GM11168 (cell line): ENCODE measurements around the gene ACCS.

Experiments used
- in situ Hi-C: fragments of 300-500 bp; cut with MboI; formaldehyde crosslinking; loops from one replicate; pipeline ENCODE4 v1.12.0; 2022; ENCODE audit warnings: low sequenced_read_pairs; ENCODE audit not compliant: unreplicated experiment

ACCS gene, protein sequence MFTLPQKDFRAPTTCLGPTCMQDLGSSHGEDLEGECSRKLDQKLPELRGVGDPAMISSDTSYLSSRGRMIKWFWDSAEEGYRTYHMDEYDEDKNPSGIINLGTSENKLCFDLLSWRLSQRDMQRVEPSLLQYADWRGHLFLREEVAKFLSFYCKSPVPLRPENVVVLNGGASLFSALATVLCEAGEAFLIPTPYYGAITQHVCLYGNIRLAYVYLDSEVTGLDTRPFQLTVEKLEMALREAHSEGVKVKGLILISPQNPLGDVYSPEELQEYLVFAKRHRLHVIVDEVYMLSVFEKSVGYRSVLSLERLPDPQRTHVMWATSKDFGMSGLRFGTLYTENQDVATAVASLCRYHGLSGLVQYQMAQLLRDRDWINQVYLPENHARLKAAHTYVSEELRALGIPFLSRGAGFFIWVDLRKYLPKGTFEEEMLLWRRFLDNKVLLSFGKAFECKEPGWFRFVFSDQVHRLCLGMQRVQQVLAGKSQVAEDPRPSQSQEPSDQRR

DNA sequence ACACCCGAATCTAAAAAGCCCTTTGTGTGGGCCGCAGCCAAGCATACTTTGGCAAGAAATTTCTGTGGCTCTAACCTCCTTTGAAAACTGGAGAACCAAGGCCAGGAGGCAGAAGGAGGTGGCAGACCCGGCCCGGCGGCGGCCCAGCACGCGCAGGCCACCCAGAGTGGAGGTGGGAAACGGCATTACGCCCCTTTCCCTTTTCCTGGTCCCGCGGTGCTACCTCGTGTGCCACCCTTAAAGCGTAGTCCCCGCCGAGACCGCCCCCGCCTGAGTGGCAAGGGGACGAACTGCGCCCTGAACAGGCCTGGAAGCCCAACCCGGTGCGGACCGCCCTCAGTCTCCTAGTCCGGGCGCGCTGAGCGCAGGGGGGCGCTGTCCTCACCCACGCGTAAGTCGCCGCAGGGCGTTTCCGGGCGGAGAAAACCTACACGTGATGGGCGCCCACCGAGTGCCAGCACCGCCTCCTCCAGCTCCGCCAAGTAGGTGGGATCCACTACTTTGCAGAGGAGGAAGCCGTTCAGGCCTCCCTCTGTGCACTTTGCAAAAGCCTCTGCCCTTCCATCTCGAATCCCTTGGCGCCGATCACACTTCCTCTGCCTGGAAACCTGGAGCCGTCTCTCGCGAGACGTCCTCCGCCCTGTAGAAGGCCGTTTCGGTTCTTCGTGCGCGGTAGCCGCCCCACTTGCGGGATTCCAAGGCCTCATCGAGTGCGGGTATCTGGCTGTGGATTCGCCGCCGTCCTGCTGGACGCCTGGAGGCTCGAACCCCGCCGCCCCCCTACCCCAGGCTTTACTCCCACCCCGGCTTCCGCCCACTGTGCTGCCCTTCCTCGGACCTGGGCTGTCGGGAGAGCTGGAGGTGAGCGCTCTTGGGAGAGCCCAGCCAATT lies at the start of gene ACCS:
Gene ACCS, plus strand, starts transcription at position 430 of the 891 bp plus-strand sequence. CDS start 1,358 bp downstream, outside the sequence.
- in situ Hi-C loops: no loop called here

DNA sequence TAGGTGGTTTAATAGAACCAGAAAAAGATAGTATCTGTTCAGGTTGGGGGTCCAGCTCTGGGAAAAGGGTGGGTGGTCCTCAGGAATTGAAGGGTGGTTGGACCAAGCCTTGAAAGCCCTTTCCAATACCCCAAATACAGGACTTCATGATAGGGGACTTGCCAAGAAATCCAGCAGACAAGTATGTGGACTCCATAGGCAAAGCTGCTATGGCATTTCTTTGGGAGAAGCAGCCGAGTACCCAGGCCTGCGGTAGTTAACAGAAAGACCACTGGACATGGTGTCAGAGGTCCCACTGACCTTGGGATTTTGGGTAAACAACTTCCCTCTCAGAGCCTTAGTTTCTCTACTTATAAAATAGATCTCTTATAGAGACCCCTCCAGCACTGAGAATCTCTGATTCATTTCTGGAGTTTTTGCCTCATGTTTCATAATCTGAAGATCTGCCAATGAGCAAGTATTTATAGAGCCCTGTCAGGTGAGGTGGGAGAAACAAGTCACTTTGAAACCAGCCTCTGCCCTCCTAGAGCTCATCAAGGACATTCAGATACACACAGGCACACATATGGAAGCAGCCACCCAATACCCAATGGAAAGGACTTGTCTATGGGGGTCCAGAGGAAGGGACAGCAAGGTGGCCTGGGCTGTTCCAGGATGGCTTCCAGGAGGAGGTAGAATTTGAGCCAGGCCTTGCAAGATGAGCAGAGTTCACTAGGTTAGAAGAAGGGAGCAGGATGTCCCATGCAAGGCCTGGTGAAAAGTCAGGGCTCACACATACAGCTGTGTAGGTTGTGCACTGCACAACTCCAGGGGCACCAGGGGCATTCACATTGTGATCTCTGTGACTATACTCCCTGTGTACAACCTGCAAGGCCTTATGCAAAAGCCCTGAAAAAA lies 49.3 kb upstream of the ACCS start:
- in situ Hi-C loops: no loop called here

DNA sequence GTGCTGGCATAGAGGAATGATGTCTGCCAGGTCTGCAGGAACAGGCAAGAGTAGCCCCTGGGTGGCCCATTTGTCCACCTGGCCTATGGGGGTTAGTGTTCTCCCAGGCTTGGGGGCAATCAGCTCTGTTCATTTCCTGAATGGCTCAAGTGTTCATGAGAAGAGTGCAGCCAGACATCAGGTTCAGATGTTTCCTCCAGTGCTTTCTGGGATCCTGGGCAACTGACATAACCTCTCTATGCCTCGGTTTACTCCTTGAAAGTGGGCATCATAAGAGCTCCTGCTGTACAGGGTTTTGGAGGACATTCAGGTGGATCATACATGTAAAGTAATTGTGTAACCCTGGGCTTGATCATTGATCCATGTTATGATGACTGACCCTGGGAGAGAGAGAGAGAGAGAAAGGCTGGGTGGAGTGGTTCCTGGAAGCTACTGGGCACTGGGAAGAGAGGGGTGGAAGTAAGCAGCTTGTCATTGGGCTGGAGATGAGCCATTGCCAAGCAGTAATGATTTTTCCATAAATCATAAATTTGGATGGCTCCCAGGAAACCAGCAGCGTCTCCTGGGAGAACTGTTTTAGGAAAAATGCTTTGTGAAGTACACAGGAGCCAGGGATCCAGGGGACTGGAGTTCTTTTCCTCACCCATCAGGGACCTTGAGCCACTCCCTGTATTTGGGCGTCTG lies 48.5 kb upstream of the ACCS start:
- in situ Hi-C loops: no loop called here

DNA sequence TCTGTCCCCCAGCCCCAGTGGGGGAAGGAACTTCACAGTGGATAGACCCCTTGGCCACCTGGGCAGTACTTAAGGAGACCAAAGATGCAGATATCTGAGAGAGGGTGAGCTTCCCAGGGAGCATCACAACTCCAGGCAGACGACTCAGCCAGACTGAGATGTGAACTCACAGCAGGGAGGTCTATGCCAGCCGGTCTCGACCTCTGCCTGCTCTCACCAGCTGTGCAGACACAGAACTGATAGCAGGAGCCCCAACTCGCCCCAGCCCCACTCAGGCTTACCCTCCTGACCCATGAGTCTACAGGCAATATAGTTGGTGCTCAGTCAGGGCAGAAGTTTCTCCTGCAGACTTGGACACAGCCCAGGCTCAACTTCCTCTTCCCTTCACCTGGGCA lies 47.9 kb upstream of the ACCS start:
- in situ Hi-C loops: no loop called here

DNA sequence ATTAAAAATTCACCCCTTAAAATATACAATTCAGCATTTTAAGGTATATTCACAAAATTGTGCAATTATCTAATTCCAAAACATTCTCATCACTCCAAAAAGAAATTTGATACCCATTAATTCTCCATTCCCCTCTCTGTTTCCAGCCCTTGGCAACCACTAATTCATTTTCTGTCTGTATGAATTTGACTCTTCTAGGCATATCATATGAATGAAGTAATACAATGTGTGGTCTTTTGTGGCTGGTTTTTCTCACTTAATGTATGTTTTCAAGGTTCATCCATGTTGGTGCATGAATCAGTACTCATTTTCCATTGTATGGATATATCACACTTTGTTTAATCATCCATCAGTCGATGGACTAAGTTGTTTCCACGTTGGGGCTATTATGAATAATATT lies 47.2 kb upstream of the ACCS start:
- in situ Hi-C loops: no loop called here

DNA sequence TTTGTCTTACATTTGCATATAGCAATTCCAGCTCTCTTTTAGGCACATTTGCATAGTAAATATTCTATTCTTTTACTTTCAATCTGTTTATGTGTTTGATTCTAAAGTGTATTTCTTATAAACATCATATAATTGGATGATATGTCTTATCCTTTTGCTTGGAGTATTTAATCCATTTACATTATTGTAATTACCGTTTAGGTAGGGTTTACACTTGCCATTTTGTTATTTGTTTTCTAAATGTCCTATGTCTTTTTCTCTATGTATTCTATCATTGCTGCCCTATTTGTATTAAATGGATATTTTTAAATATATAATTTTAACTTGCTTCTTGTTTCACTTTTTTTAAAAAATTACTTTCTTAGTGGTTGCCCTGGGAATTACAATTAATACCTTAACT lies 41.1 kb upstream of the ACCS start:
- in situ Hi-C loops: no loop called here

DNA sequence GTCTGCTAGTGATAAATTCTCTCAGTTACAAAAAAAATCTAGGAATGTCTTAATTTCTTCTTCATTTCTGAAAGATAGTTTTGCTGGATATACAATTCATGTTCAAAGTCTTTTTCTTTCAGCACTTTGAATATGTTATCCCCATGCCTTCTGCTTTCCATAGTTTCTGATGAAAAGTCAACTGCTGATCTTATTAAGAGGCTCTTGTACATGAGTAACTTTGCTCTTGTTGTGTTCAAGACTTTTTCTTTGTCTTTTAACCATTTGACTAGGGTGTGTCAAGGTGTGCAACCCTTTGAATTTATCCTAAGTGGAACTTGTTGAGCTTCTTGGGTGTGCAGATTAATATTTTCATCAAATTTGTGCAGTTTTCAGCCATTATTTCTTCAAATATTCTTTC lies 40.3 kb upstream of the ACCS start:
- in situ Hi-C loops: no loop called here

DNA sequence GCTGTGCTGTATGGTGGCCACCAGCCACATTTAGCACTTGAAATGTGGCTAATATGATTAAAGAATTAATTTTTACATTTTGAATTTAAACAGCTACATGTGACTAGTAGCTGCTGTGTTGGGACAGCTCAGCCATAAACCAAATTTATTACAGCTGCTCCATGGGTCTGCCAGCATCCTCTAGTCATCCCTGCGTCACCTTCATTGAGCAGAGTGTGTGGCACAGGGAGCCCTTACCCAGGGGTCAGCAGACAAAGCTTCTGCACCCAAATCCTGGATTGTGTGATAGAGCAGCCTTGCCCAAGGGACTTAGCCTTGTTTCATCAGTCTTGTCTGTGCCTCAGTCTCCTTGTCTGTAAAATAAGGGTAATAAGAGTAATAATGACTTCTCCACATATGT lies 37.7 kb upstream of the ACCS start:
- in situ Hi-C loops: no loop called here

DNA sequence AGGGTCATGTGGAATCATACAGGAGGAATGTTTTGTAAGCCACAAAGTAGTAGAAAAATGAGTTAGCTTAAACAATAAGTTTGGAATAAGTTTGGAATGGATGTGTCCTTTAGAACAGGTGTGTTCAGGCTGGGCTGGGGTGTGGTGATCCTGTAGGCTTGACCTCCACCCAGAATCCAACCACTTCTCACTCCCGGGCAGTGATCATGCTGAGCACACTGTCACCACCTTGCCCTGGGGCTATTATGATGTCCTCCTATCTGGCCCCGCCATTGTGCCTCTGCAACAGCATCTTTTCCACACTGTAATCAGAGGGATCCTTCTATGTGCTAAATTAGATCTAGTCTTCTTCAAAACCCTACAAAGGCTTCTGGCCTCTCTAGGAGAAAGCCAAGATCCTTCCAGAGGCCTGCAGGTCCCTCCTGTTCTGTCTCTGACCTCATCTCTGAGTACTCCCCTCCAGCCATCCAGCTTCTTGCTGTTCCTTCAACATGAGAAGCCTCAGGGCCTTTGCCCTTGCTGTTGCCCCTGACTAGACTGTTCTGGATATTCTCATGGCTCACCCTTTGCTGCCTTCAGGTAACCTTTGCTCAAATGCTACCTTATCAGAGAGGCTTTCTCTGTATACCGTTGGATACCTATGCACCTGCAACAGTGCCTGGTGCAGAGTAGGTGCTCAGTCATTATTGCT lies 37.1 kb upstream of the ACCS start:
- in situ Hi-C loops: no loop called here

DNA sequence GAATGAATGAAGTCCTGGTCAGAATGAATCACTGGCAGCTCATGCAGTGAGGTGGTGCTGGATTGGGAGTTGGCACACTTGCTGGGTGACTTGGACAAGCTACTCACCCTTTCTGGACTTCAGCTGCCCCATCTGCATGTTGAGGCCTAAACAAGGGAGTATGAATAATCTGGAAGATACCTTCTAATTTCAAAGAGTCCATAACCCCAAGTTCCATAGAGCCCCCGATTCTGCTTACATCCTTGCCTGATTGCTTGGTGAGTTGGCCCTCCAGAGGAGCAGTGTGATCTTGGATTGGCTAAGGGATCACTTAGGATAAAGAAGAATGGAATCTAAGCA lies 36.6 kb upstream of the ACCS start:
- in situ Hi-C loops: no loop called here

DNA sequence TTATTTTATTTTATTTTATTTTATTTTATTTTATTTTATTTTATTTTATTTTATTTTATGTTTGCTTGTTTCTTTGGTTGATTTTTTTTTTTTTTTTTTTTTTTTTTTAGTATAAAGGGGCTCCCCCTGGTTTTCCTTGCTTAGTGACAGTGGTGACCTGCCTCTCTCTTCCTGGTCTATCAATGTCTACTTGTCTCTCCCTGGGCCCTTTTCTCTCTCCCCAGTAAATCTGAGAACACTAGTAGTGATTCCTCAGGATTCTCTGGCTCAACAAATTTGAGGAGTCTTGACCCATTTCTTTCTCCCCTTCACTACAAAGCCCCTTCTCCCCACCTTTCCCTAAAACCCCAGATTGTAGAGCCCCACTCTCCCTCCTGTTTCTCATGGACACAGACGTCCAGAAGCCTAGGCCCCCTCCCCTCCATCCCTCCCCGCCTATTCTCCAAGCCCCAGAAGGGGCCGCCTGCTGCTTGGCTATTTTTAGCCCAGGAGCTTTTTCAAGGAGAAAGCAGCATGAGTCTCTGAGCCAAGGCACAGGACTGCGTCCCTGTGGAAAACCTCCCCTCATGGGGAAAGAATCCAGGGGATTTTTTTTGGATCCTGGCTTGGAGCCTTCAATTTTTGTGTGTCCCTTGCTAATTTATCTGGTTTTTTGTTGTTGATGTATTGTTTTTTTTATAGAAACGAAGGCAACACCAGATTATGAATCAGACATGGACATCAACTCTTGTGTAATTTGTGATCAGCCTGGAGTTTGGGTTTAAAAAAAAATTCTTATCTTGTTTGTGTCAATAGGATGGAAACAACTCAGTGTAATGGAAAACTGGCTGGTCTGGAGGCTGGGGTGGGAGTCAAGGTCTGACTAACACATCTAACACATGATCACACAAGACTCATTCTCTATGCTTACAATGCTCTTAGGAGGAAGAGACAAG lies 35.8 kb upstream of the ACCS start:
- in situ Hi-C loops: no loop called here

DNA sequence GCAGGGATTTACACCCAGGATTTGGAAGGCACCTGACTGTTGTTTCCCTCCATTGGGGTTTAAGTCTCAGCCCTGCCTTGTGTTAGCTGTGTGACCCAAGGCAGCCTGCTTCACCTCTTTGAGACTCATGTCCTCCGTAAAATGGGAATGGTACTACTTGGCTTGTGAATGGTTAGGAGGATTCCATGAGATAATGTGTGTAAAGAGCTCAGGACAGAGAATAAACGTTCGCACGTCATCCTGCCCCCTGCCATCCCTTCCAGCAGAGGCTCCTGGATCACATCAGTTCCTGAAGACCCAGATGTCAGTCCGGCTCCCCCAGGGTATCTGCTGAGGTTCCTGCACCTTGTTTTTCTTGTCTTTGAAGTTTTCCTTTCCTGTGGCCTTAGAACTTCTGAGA lies 35.1 kb upstream of the ACCS start:
- in situ Hi-C loops: no loop called here

DNA sequence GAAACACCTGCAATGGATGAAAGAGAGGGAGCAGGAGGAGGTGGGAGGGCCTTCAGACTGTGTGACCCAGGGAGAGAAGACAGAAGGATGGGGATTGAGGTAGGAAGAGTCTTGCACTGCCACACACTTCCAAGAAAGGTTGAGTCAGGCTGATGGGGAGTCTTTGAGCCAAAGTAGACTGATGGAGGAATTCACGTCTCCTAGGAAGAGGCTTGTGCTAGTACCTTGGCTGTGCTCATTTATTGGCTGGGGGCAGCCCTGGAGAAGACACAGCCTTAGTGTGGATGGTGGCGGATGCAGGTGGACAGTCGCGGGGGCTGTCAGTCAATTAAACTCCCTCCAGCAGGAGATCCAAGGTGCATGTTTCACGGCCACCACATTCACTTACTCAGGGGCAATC lies 34.5 kb upstream of the ACCS start:
- in situ Hi-C loops: no loop called here

DNA sequence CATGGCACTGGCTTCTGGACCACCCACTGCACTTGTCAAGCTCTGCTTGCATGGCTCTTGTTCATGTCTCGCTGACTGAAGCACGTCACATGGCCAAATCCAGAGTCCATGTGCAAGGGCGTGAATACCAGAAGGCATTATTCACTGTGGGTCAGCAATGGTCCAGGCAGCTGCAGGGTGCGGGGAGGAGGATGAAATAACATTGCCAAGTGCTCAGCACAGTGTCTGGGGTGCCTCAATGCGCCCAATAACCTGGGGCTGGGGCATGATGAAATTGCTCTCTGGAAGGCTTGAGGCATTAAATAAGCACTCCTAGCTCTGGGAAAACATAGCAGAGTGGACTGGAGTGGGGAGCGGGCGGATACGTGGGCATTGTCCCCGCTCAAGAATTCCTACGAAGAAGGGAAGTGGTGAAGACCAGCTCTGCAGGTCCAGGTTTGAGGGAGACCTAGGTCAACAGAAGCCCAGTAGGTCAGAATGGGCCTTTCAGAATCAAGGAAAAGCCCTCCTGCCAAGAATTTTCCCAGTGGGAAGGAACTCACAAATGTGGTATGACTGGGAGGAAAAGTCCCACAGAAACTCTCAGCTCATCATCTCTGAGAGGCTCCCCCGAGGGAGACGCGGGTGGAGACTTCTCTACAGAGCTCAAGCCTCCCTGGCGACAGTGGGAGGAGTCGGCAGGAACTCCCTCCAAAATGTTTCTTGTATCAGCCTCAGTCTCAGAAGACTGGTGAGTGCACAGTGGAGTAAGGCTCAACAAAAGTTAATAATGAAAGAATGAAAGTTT lies 33.6 kb upstream of the ACCS start:
- in situ Hi-C loops: no loop called here

DNA sequence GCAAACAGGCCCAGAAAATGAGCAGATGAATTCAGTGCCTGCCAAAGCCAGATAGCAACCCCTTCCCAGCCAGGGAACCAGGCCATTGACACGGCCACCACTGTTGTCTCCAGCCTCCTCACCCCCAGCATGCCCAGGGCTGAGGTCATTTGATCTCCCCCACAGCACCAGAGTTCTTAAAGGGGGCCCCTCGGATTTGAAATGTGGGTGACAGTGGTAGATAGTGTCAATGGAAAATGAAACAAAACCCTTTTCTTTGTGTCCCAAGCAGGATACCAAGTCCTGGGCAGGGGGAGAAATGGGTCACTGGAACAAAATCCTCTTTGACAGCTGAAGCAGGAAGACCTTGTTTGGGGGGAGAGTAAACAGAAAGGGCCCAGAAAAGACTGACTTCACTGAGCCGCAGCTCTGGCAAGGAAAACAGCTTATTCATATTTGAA lies 32.6 kb upstream of the ACCS start:
- in situ Hi-C loops: no loop called here

DNA sequence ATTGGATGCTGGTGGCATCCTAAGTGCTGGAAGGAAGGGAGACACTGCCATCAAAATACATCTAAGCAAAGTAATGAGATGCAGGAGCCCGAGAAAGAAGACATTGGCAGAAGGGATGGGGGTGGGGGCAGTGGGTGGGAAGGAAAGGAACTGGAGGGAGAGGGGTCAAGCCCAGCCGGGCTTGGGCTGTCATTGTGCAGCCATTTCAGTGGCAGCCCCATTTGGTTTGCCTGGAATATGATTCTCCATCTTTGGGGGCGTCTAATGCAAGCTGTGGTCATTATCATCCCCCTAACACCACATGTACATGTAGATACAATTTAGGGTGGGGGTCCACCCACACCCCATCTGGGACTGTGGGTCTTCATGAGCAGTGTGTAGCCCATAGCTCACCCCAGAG lies 32.2 kb upstream of the ACCS start:
- in situ Hi-C loops: no loop called here

DNA sequence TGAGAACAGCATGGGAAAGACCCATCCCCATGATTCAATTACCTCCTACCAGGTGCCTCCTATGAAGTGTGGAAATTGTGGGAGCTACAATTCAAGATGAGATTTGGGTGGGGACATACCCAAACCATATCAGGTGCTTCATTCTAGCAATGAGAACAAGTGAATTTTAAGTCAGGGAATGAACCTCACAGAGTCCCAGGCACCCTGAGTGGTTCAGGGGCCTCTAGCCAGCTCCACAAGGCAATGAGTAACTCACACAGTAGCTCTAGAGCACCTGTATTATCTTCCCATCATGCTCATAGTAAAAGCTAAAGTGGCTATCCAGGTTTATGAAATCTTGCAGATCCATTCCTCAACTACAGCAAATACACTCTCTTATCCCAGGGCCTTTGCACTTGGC lies 31.4 kb upstream of the ACCS start:
- in situ Hi-C loops: no loop called here
